AG04450 (cell line): ENCODE data around the gene TMEM26. TPM values are rescaled to one million over a fixed set of nuclear protein-coding genes. Genes with fewer than 3 reads are reported as not detected.

Source experiments
- CTCF ChIA-PET: fragments of 300-600, 350-600 bp; formaldehyde crosslinking; extraction: SDS; loops from one replicate; lab custom pipeline; 2022; ENCODE audit warnings: antibody characterized with exemption, inconsistent platforms; lab: Charles Lee
- POLR2A ChIA-PET: fragments of 350-600 bp; formaldehyde crosslinking; extraction: SDS; loops from one replicate; lab custom pipeline; 2021; ENCODE audit warnings: antibody characterized with exemption, inconsistent platforms; lab: Yijun Ruan, JAX
- DNase-seq: peaks from one replicate; pipeline ENCODE4 v3.0.0-alpha.2; 2011; ENCODE audit warnings: low read depth, low spot score
- H3K27ac ChIP-seq: one replicate; pipeline ENCODE4 v1.5.1; 2012; ENCODE audit warnings: low read depth, low read length, control low read depth
- H3K27me3 ChIP-seq: one replicate; pipeline ENCODE4 v1.6.0; 2012; ENCODE audit warnings: low read length; ENCODE audit not compliant: control insufficient read depth, insufficient read depth
- H3K4me3 ChIP-seq: 2 replicates; pipeline ENCODE4 v1.5.1; 2011; ENCODE audit warnings: mild to moderate bottlenecking, low read depth, low read length, control low read depth
- H3K9me3 ChIP-seq: 2 replicates; pipeline ENCODE4 v1.5.1; 2012; ENCODE audit warnings: low read length; ENCODE audit not compliant: control insufficient read depth, insufficient read depth
- polyA plus RNA-seq: library from polyadenylated mRNA; depleted of rRNA; stranded (reverse); fragments of >200 nt; gene quantifications from 2 replicates; pipeline ENCODE4 v1.2.3, GENCODE V29; 2011
- TF ChIP-seq, protein P1 (sequence below): IDR thresholded peaks from 2 replicates; pipeline ENCODE4 v1.5.1; 2011; ENCODE audit warnings: low read depth, low read length, control low read depth, inconsistent platforms

Gene TMEM26
- polyA plus RNA-seq, 1 experiment, result 2.3 TPM

DNA sequence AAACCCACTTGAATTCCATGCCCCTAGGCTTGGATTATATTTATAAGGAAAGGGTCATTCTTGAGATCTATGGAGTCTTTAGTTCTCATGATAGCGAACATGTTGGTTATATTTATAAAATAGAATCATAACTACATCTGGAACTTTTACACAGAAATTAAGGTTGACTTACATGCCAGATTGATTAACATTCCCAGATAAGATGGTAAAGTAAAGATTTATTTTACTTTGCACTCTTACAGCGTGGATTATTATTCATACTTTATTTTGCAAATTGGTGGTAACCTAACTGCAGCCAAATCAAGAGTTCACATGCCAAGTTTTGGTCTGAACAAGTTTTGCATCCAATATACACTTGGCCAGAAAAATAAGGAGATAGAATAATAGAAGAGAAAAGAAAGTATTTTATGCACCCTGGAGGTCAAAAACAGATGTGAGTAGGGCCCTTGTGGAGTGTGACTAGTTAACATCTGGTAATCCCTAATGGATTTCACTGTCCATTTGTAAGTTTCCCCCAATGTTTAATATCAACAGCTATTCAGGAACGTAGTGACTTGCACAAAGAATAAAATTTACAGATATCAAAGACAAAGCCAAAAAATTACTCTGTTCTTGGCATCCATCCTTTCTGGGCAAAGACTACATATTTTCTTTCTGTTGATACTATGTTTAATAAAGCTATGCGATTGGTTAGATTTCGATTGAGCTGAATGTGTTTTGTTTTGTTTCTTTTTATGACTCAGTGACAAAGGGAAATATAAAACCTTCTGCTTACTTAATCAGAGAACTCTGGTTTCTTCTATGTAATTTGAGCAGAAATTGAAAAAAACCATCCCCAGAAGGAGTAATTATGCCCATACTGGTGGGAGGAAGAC lies 10.1 kb upstream of the TMEM26 start:
- H3K27me3 ChIP-seq, result no peaks in the 10 kb centered on the region
- ChIA-PET CTCF (no interaction called here), POLR2A (no interaction called here)
- no peak overlapping the region for H3K27ac ChIP-seq
- DNase-seq, result peak; percentile 64
- TF ChIP-seq, protein P1, sequence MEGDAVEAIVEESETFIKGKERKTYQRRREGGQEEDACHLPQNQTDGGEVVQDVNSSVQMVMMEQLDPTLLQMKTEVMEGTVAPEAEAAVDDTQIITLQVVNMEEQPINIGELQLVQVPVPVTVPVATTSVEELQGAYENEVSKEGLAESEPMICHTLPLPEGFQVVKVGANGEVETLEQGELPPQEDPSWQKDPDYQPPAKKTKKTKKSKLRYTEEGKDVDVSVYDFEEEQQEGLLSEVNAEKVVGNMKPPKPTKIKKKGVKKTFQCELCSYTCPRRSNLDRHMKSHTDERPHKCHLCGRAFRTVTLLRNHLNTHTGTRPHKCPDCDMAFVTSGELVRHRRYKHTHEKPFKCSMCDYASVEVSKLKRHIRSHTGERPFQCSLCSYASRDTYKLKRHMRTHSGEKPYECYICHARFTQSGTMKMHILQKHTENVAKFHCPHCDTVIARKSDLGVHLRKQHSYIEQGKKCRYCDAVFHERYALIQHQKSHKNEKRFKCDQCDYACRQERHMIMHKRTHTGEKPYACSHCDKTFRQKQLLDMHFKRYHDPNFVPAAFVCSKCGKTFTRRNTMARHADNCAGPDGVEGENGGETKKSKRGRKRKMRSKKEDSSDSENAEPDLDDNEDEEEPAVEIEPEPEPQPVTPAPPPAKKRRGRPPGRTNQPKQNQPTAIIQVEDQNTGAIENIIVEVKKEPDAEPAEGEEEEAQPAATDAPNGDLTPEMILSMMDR, result no peak
- no peak overlapping the region for H3K4me3 ChIP-seq
- no peaks in the 10 kb centered on the region; the same call in 1 of the 2 replicates for H3K9me3 ChIP-seq

DNA sequence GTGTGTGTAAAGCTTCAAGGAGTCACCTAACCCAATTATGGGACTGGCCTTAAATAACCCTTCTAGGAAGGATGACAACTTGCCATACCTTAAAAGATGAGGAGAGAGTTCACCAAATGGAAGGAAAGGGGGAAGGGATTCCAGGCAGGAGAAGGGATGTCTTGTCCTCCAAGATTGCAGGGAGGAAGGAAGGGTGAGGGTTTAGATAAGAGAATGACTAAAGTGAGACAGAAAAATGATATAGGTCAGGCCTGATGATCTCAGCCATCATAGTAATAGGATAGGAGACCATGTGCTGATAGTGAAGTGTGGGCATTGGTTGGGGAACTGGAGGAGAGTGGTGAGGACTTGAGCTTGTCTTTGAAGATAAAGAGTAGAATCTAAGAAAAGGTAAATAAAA lies 7.7 kb upstream of the TMEM26 start:
- Histone ChIP-seq H3K9me3 (no peaks in the 10 kb centered on the region), H3K27me3 (no peaks in the 10 kb centered on the region), H3K4me3 (no peak overlapping the region), H3K27ac (no peak overlapping the region)
- POLR2A ChIA-PET, result no interaction called here
- CTCF ChIA-PET, result interaction anchor here (0.5 kb wide), 1 partner anchor 159 kb away, joined by 6 read pairs; no protein-coding TSS in a partner anchor
- DNase-seq, result no peak
- TF ChIP-seq, protein P1, result no peak

DNA sequence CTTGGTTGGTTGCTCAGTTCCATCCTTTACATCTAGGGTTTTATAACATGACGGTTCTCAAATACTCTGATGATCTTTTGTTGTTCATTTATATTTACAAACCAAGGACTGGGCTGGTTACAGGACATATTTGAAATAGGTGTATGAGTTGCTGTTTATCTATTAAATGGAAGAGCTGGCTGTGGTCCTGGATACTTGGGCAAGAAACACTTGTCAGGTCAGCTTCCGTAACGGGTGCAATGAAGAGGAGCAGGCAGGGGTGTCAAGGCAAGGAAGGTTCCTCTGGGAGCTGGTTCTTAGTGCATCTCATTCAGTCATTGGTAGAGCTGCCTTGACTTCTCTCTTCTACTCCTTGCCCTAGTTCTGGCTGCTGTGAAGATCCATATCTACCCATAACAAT lies 4.8 kb upstream of the TMEM26 start:
- Histone ChIP-seq H3K27me3 (no peaks in the 10 kb centered on the region), H3K27ac (no peak overlapping the region), H3K4me3 (no peak overlapping the region), H3K9me3 (no peaks in the 10 kb centered on the region; the same call in 1 of the 2 replicates)
- ChIA-PET CTCF (no interaction called here), POLR2A (no interaction called here)
- TF ChIP-seq, protein P1, result no peak
- no peak for DNase-seq

DNA sequence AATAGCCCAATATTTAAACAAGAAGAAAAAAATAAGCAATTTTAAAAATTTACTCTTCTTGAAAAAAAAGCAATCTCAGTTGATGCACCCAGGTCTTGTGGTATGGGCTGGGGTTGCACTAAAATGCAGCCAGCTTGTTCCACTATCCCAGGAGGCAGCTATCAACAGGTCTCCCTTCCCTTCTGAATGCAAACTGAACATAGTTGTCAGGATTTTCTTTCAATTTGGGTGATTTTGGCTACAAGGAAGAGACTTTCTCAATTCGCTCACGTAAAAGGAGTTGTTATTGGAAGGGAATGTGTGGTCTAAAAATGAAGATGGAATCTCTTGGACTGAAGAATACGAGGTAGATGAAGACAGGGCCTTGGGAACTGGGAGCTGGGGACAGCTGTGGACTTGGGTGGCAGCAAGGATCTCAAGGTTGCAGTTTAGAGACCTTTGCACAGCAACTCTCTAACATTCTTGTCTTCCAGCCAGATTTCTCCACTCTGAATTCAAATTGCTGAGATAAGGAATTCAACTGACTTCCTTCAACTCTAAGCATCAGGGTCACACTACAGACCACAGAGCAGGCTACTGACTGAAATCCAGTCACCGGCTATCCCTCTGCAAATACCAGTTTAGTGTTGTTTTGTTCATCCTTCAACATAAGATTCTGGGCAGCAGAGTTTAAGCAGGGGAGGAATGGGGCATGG lies 3.1 kb upstream of the TMEM26 start:
- CTCF ChIA-PET, result no interaction called here
- no peak overlapping the region for H3K4me3 ChIP-seq
- TF ChIP-seq, protein P1, result no peak
- no peaks in the 10 kb centered on the region for H3K27me3 ChIP-seq
- no peak overlapping the region for H3K27ac ChIP-seq
- no peak for DNase-seq
- H3K9me3 ChIP-seq, result no peaks in the 10 kb centered on the region; the same call in 1 of the 2 replicates
- POLR2A ChIA-PET, result no interaction called here

DNA sequence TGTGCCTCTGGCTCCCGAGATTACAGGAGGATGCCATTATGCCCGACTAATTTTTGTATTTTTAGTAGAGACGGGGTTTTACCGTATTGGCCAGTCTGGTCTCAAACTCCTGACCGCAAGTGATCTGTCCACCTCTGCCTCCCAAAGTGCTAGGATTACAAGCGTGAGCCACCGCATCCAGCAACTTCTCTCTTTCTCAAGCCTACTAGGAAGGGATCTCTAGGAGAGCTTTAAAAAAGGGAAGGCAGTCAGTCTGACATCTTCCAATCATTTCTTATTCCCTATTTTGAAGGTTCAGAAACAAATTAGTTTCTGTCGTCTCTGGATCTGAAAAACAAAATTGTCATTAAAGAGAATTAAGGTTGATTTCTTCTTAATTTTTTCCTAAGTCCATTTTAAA lies 2.5 kb upstream of the TMEM26 start:
- TF ChIP-seq, protein P1, result no peak
- ChIA-PET CTCF (interaction anchor here (0.6 kb wide), 1 partner anchor 31 kb away, joined by 3 read pairs; no protein-coding TSS in a partner anchor), POLR2A (no interaction called here)
- Histone ChIP-seq H3K9me3 (no peaks in the 10 kb centered on the region; the same call in 1 of the 2 replicates), H3K27me3 (no peaks in the 10 kb centered on the region), H3K27ac (no peak overlapping the region), H3K4me3 (no peak overlapping the region)
- DNase-seq, result no peak
